ENCODE data around the gene F5. TPM values are rescaled to one million over a fixed set of nuclear protein-coding genes. Genes with fewer than 3 reads are reported as not detected.

Gene F5
- total and polyA plus RNA-seq, 10 of the 15 experiments (the other 5 are each of a cell fraction or from before 2014, with no cell fraction given), result under 0.01 to 3.8 (median 0.40) TPM

GRCh38 chr1:169534653-169535052, 51.6 kb downstream of the F5 start:
- Histone ChIP-seq H2AFZ (ENCODE audit: control insufficient read depth, low read depth, low read length) (no peak overlapping the region), H3K4me1 (ENCODE audit: control insufficient read depth, insufficient read depth, low read length) (no peaks in the 10 kb centered on the region), H3K27me3 (replicated peaks in 1 of 2; ENCODE audit: control insufficient read depth in 2 of 2, insufficient read depth in 2 of 2, low read length in 1 of 2) (no peaks in the 10 kb centered on the region), H3K27ac (ENCODE audit: control insufficient read depth, insufficient read depth) (no peak overlapping the region), H3K4me2 (ENCODE audit: control insufficient read depth, insufficient read depth) (no peak overlapping the region), H3K4me3 (no peak overlapping the region), H3K9me3 (replicated peaks; ENCODE audit: control insufficient read depth, insufficient read depth, low read length) (no peaks in the 10 kb centered on the region), H3K36me3 (ENCODE audit: control insufficient read depth in 2 of 2, insufficient read depth in 2 of 2, low read length in 1 of 2) (no peaks in the 10 kb centered on the region), H3K9ac (ENCODE audit: control insufficient read depth, insufficient read depth, low read length) (no peak overlapping the region), H4K20me1 (ENCODE audit: control insufficient read depth, insufficient read depth) (no peaks in the 10 kb centered on the region), H3K79me2 (ENCODE audit: control insufficient read depth, insufficient read depth, low read length) (no peaks in the 10 kb centered on the region)
- BruUV-seq (replicated peaks), result no TSS peak
- ChIA-PET SMC1A (ENCODE audit: uncharacterized antibody, unreplicated experiment) (interaction anchor here (0.7 to 1.4 kb wide), 3 partner anchors 24 to 864 kb away, joined by 3 read pairs; no protein-coding TSS in a partner anchor), RAD21 (ENCODE audit: unreplicated experiment) (no interaction called here), POLR2A (no interaction called here), CTCF (interaction anchor here (1.4 to 2.0 kb wide), 2 partner anchors 10 to 11 kb away, joined by 4 to 7 read pairs; no protein-coding TSS in a partner anchor)
- TF ChIP-seq CBX5 (IDR thresholded peaks at IDR 0.05; ENCODE audit: low read depth) (no peak), USF2 (IDR thresholded peaks at IDR 0.05; ENCODE audit: borderline replicate concordance, low read depth, low read length) (no peak), RBBP5 (conservative IDR thresholded peaks at IDR 0.05) (no peak), IRF5 (IDR thresholded peaks at IDR 0.05; ENCODE audit: borderline replicate concordance) (no peak), CHD4 (IDR thresholded peaks at IDR 0.05) (no peak), PRDM15 (CRISPR knock-in tag; IDR thresholded peaks at IDR 0.05) (no peak), KLF5 (IDR thresholded peaks at IDR 0.05; ENCODE audit: partially characterized antibody) (no peak), PML (IDR thresholded peaks at IDR 0.05; ENCODE audit: low read length) (no peak), MEF2B (IDR thresholded peaks at IDR 0.05; ENCODE audit: partially characterized antibody, poor library complexity, severe bottlenecking) (no peak), BHLHE40 (IDR thresholded peaks at IDR 0.05; ENCODE audit: borderline replicate concordance in 1 of 2, low read depth in 2 of 2, low read length in 1 of 2) (no peak), HSF1 (IDR thresholded peaks at IDR 0.05; ENCODE audit: low read depth, low read length) (no peak), SMARCA5 (IDR thresholded peaks at IDR 0.05) (no peak), SUZ12 (IDR thresholded peaks at IDR 0.05; ENCODE audit: unreplicated experiment) (no peak), NRF1 (conservative IDR thresholded peaks at IDR 0.05; ENCODE audit: low read depth, low read length) (no peak), MTA3 (IDR thresholded peaks at IDR 0.05; ENCODE audit: borderline replicate concordance, low read length) (no peak), LARP7 (IDR thresholded peaks at IDR 0.05) (no peak)
- 74% methylated on average over 2 of the region's 2 CpGs for WGBS (ENCODE audit: insufficient coverage, insufficient replicate concordance, low lambda C conversion rate, missing lambda C conversion rate)
- ATAC-seq, result no peak
- in situ Hi-C loops (cut with MboI) (no loop called here), intact Hi-C loops (cut with micrococcal nuclease; ENCODE audit: unreplicated experiment) (no loop called here)
- DNase-seq (ENCODE audit: low read depth, low spot score), result no peak
- no peak for FAIRE-seq

All from GM12878 (cell line).